SU-DHL-6 (cell line): ENCODE data around the gene ZMYM4.

Source experiments
- H2AFZ ChIP-seq: fragments of 200-600 bp; sonication (generic); 2 replicates; pipeline ENCODE4 v1.6.1; 2014; ENCODE audit warnings: low read depth, mild to moderate bottlenecking, moderate library complexity, mixed read lengths, antibody characterized with exemption, low read length; ENCODE audit not compliant: severe bottlenecking
- H3F3A ChIP-seq: fragments of 200-600 bp; shearing (Covaris generic); 2 replicates; pipeline ENCODE4 v1.6.0; 2016; ENCODE audit warnings: antibody characterized with exemption, mild to moderate bottlenecking; ENCODE audit not compliant: insufficient read depth
- H3K27ac ChIP-seq: fragments of 200-600 bp; sonication (generic); 2 replicates; pipeline ENCODE4 v1.5.1; 2016; ENCODE audit warnings: low read depth, mild to moderate bottlenecking, low read length, moderate library complexity, mixed read lengths
- H3K27me3 ChIP-seq: fragments of 200-600 bp; sonication (generic), shearing (Covaris generic); 2 replicates; pipeline ENCODE4 v1.6.0; 2014; ENCODE audit warnings: mild to moderate bottlenecking, low read length
- H3K36me3 ChIP-seq: fragments of 200-600 bp; sonication (generic); 2 replicates; pipeline ENCODE4 v1.6.1; 2014; ENCODE audit warnings: mild to moderate bottlenecking, low read length, mixed read lengths
- H3K4me2 ChIP-seq: fragments of 300-600, 200-600 bp; shearing (Covaris generic), sonication (generic); 2 replicates; pipeline ENCODE4 v1.6.0; 2014; ENCODE audit warnings: low read length, low read depth, mild to moderate bottlenecking; ENCODE audit not compliant: poor library complexity, severe bottlenecking
- H3K4me3 ChIP-seq: fragments of 200-600 bp; sonication (generic); 2 replicates; pipeline ENCODE4 v1.5.1; 2014; ENCODE audit warnings: antibody characterized with exemption, low read length, mild to moderate bottlenecking, mixed read lengths; ENCODE audit not compliant: insufficient read depth, poor library complexity, severe bottlenecking
- H3K79me2 ChIP-seq: fragments of 200-600 bp; sonication (generic); 2 replicates; pipeline ENCODE4 v1.6.1; 2014; ENCODE audit warnings: mild to moderate bottlenecking, low read length, moderate library complexity; ENCODE audit not compliant: insufficient read depth
- H3K9ac ChIP-seq: fragments of 200-600 bp; sonication (generic); 2 replicates; pipeline ENCODE4 v1.7.0; 2014; ENCODE audit warnings: mild to moderate bottlenecking, low read length
- H3K9me2 ChIP-seq: fragments of 200-600 bp; sonication (generic); replicated peaks from 2 replicates; pipeline ENCODE4 v1.6.1; 2014; ENCODE audit warnings: low read length; ENCODE audit not compliant: insufficient read depth
- H3K9me3 ChIP-seq: fragments of 200-600 bp; sonication (generic); 2 replicates; pipeline ENCODE4 v1.6.1; 2014; ENCODE audit warnings: low read length, mixed read lengths; ENCODE audit not compliant: insufficient read depth
- H4K20me1 ChIP-seq: fragments of 200-600 bp; sonication (generic); 2 replicates; pipeline ENCODE4 v1.6.1; 2014; ENCODE audit warnings: low read depth, mild to moderate bottlenecking, antibody characterized with exemption, low read length, moderate library complexity, mixed read lengths
- CTCF ChIP-seq: fragments of 200-600 bp; sonication (generic); IDR thresholded peaks from one replicate; pipeline ENCODE4 v1.5.1; 2017; ENCODE audit warnings: antibody characterized with exemption, mild to moderate bottlenecking, low read length, moderate library complexity; ENCODE audit not compliant: insufficient read depth, poor library complexity, severe bottlenecking
- EZH2phosphoT487 ChIP-seq: fragments of 200-600 bp; sonication (generic), shearing (Covaris generic); conservative IDR thresholded peaks from 2 replicates; pipeline ENCODE4 v1.6.1; 2018; ENCODE audit warnings: mild to moderate bottlenecking, antibody characterized with exemption, low read length, moderate library complexity, mixed read lengths

ZMYM4 gene

GRCh38 chr1:35285771-35286606 lies 17.5 kb downstream of the ZMYM4 start:
- H3K4me3 ChIP-seq, result no peak overlapping the region
- H2AFZ ChIP-seq, result no peak overlapping the region
- no peaks in the 10 kb centered on the region for H3K9me2 ChIP-seq
- no peak overlapping the region for H3K9ac ChIP-seq
- H3K36me3 ChIP-seq, result no peaks in the 10 kb centered on the region
- peaks cover 21% of the 10 kb centered on the region for H3K79me2 ChIP-seq
- H3K4me2 ChIP-seq, result no peak overlapping the region
- H3F3A ChIP-seq, result no peaks in the 10 kb centered on the region; the same call in 1 of the 2 replicates
- peaks cover 6% of the 10 kb centered on the region; the same call in 1 of the 2 replicates for H4K20me1 ChIP-seq
- H3K27ac ChIP-seq, result no peak overlapping the region
- no peaks in the 10 kb centered on the region for H3K27me3 ChIP-seq
- TF ChIP-seq EZH2phosphoT487, result no peak
- no peak for TF ChIP-seq CTCF
- H3K9me3 ChIP-seq, result no peaks in the 10 kb centered on the region

GRCh38 chr1:35287807-35288640 lies 19.5 kb downstream of the ZMYM4 start:
- Histone ChIP-seq H3K4me3 (no peak overlapping the region), H3K9me3 (no peaks in the 10 kb centered on the region), H3K79me2 (peaks cover 28% of the 10 kb centered on the region), H3K27ac (no peak overlapping the region), H3K9ac (no peak overlapping the region), H3K4me2 (no peak overlapping the region), H3F3A (no peaks in the 10 kb centered on the region; the same call in 1 of the 2 replicates), H3K36me3 (no peaks in the 10 kb centered on the region), H4K20me1 (peaks cover 6% of the 10 kb centered on the region; the same call in 1 of the 2 replicates), H2AFZ (no peak overlapping the region), H3K27me3 (no peaks in the 10 kb centered on the region), H3K9me2 (no peaks in the 10 kb centered on the region)
- TF ChIP-seq EZH2phosphoT487, result no peak
- no peak for TF ChIP-seq CTCF

- Histone ChIP-seq H2AFZ (no peak overlapping the region), H3K27me3 (no peaks in the 10 kb centered on the region), H3K27ac (no peak overlapping the region), H3K9me3 (no peaks in the 10 kb centered on the region), H3K79me2 (peaks cover 28% of the 10 kb centered on the region), H3K36me3 (no peaks in the 10 kb centered on the region), H3K4me2 (no peak overlapping the region), H3K9me2 (no peaks in the 10 kb centered on the region), H3K4me3 (no peak overlapping the region), H3F3A (no peaks in the 10 kb centered on the region; the same call in 1 of the 2 replicates), H4K20me1 (peaks cover 6% of the 10 kb centered on the region; the same call in 1 of the 2 replicates), H3K9ac (no peak overlapping the region)
- TF ChIP-seq EZH2phosphoT487, result no peak
- no peak for TF ChIP-seq CTCF
Measured at GRCh38 chr1:35288761-35289160, 20.3 kb downstream of the ZMYM4 start.
